DND-41 (cell line): ENCODE data around the gene VTI1A.
A peak's percentile ranks its signal among the peaks of the same experiment; 100 is the strongest.

Experiments
- ATAC-seq: fragments of 200-7000 bp; cut with Tn5 transposase; 3 replicates; pipeline ENCODE4 v1.9.1; 2021; ENCODE audit warnings: low read depth; ENCODE audit not compliant: insufficient read depth
- DNase-seq: peaks from one replicate; pipeline ENCODE4 v3.0.0-alpha.2; 2020
- H2AFZ ChIP-seq: 2 replicates; pipeline ENCODE4 v1.6.0; 2012; ENCODE audit warnings: low read depth, low read length
- H3K27ac ChIP-seq: 2 replicates; pipeline ENCODE4 v1.5.1; 2012; ENCODE audit warnings: low read length, inconsistent platforms
- H3K27me3 ChIP-seq: fragments of 200-600 bp; sonication (generic); 2 replicates; pipeline ENCODE4 v1.6.0; 2012; ENCODE audit warnings: low read length, mild to moderate bottlenecking, inconsistent platforms; ENCODE audit not compliant: insufficient read depth, poor library complexity
- H3K36me3 ChIP-seq: 2 replicates; pipeline ENCODE4 v1.5.1; 2012; ENCODE audit warnings: low read length, inconsistent platforms; ENCODE audit not compliant: insufficient read depth
- H3K4me1 ChIP-seq: 2 replicates; pipeline ENCODE4 v1.5.1; 2012; ENCODE audit warnings: mild to moderate bottlenecking, low read length; ENCODE audit not compliant: insufficient read depth
- H3K4me2 ChIP-seq: 2 replicates; pipeline ENCODE4 v1.6.0; 2012; ENCODE audit warnings: mild to moderate bottlenecking, moderate library complexity, low read length, inconsistent platforms; ENCODE audit not compliant: insufficient read depth
- H3K4me3 ChIP-seq, 2 experiments: fragments of 200-600 bp in 1 of 2; shearing (Covaris generic) in 1 of 2; 2 replicates each; pipeline ENCODE4 v1.5.1; 2012 to 2016; ENCODE audit warnings: inconsistent platforms in 2 of 2, low read length in 2 of 2, mild to moderate bottlenecking in 2 of 2, low read depth in 1 of 2, moderate library complexity in 1 of 2
- H3K79me2 ChIP-seq: 2 replicates; pipeline ENCODE4 v1.6.0; 2012; ENCODE audit warnings: low read length, inconsistent platforms; ENCODE audit not compliant: insufficient read depth
- H3K9ac ChIP-seq: 2 replicates; pipeline ENCODE4 v1.6.0; 2012; ENCODE audit warnings: low read depth, mild to moderate bottlenecking, inconsistent platforms, low read length, moderate library complexity
- H3K9me3 ChIP-seq: 2 replicates; pipeline ENCODE4 v1.5.1; 2012; ENCODE audit warnings: low read length, moderate library complexity, mild to moderate bottlenecking, inconsistent platforms; ENCODE audit not compliant: insufficient read depth, severe bottlenecking
- H4K20me1 ChIP-seq: 2 replicates; pipeline ENCODE4 v1.6.0; 2012; ENCODE audit warnings: low read length; ENCODE audit not compliant: insufficient read depth
- CTCF ChIP-seq: IDR thresholded peaks from 2 replicates; pipeline ENCODE4 v1.5.1; 2012; ENCODE audit warnings: borderline replicate concordance, low read length, moderate library complexity, mild to moderate bottlenecking; ENCODE audit not compliant: poor library complexity, severe bottlenecking; ENCODE audit errors: extremely low read depth
- EZH2 ChIP-seq: IDR thresholded peaks from 3 replicates; pipeline ENCODE4 v1.6.1; 2012; ENCODE audit warnings: borderline replicate concordance, low read depth, mild to moderate bottlenecking, moderate library complexity, low read length, inconsistent platforms; ENCODE audit not compliant: severe bottlenecking

The VTI1A gene

GRCh38 chr10:112799726-112800510 lies 352.9 kb downstream of the VTI1A start:
- TF ChIP-seq CTCF (no peak), EZH2 (no peak)
- Histone ChIP-seq H3K9me3 (no peaks in the 10 kb centered on the region), H3K27ac (peak overlapping the region; percentile 43; the same call in 1 of the 2 replicates), H4K20me1 (no peaks in the 10 kb centered on the region), H3K4me3 (no peak overlapping the region), H3K36me3 (no peaks in the 10 kb centered on the region), H3K9ac (no peak overlapping the region), H3K79me2 (no peaks in the 10 kb centered on the region), H3K4me2 (no peak overlapping the region), H3K4me1 (peaks cover 27% of the 10 kb centered on the region), H2AFZ (no peak overlapping the region), H3K27me3 (no peaks in the 10 kb centered on the region)
- ATAC-seq (peak; percentile 88), DNase-seq (peak; percentile 66)

GRCh38 chr10:112801004-112801403 lies 354.0 kb downstream of the VTI1A start:
- Histone ChIP-seq H3K79me2 (no peaks in the 10 kb centered on the region), H3K9me3 (no peaks in the 10 kb centered on the region), H3K4me2 (no peak overlapping the region), H3K27me3 (no peaks in the 10 kb centered on the region), H3K9ac (no peak overlapping the region), H4K20me1 (no peaks in the 10 kb centered on the region), H3K36me3 (no peaks in the 10 kb centered on the region), H3K4me1 (peaks cover 27% of the 10 kb centered on the region), H2AFZ (no peak overlapping the region), H3K27ac (no peak overlapping the region), H3K4me3 (no peak overlapping the region)
- ATAC-seq (no peak), DNase-seq (no peak)
- TF ChIP-seq CTCF: no peak
- TF ChIP-seq EZH2: no peak

- no peak overlapping the region for H3K27ac ChIP-seq
- TF ChIP-seq EZH2 (no peak), CTCF (no peak)
- ATAC-seq: no peak
Observed at GRCh38 chr10:112801748-112802147, 354.7 kb downstream of the VTI1A start.

More at GRCh38 chr10:112801748-112802147, 354.7 kb downstream of the VTI1A start:
- H3K9me3 ChIP-seq: no peaks in the 10 kb centered on the region
- no peak overlapping the region for H3K4me3 ChIP-seq
- no peaks in the 10 kb centered on the region for H3K27me3 ChIP-seq
- H4K20me1 ChIP-seq: no peaks in the 10 kb centered on the region
- no peak overlapping the region for H2AFZ ChIP-seq
- no peaks in the 10 kb centered on the region for H3K36me3 ChIP-seq
- DNase-seq: no peak
- no peak overlapping the region for H3K4me2 ChIP-seq
- H3K79me2 ChIP-seq: no peaks in the 10 kb centered on the region
- H3K4me1 ChIP-seq: peaks cover 27% of the 10 kb centered on the region
- H3K9ac ChIP-seq: no peak overlapping the region
